Upper lobe of left lung (tissue), 6 donors: ENCODE measurements around the gene RNASE11. TPM values are rescaled to one million over a fixed set of nuclear protein-coding genes. Genes with fewer than 3 reads are reported as not detected.

Experiments used
- ATAC-seq, 2 donors: fragments of 200-7000 bp; cut with Tn5 transposase; one replicate each; pipeline ENCODE4 v1.9.1; 2022; ENCODE audit warnings: mild to moderate bottlenecking in 2 of 2, moderate library complexity in 2 of 2; ENCODE audit not compliant: low FRiP score in 2 of 2
- DNase-seq, 2 donors: peaks; one replicate each; pipeline ENCODE4 v3.0.0-alpha.2; 2019 to 2020
- H3K27ac ChIP-seq, 4 donors: fragments of 200-600 bp; sonication (generic); one replicate each; pipeline ENCODE4 v1.5.1; 2016 to 2019
- H3K27me3 ChIP-seq, 4 donors: fragments of 200-600 bp; sonication (generic); one replicate each; pipeline ENCODE4 v1.5.1; 2017 to 2019
- H3K36me3 ChIP-seq, 4 donors: fragments of 200-600 bp; sonication (generic); one replicate each; pipeline ENCODE4 v1.5.1; 2016 to 2019
- H3K4me1 ChIP-seq, 4 donors: fragments of 200-600 bp; sonication (generic); one replicate each; pipeline ENCODE4 v1.5.1; 2018 to 2019
- H3K4me3 ChIP-seq, 4 donors: fragments of 200-600 bp; sonication (generic); one replicate each; pipeline ENCODE4 v1.5.1; 2017 to 2019; ENCODE audit warnings: mild to moderate bottlenecking in 2 of 4, moderate library complexity in 1 of 4
- H3K9me3 ChIP-seq, 4 donors: fragments of 200-600 bp; sonication (generic); one replicate each; pipeline ENCODE4 v1.5.1; 2018 to 2019
- EP300 ChIP-seq, 4 donors: sonication (generic); formaldehyde crosslinking; IDR thresholded peaks; one replicate each; pipeline ENCODE4 v1.5.1; 2017; ENCODE audit warnings: antibody characterized with exemption in 4 of 4, control low read depth in 2 of 4
- POLR2A ChIP-seq, 4 donors: fragments of 450-650 bp; IDR thresholded peaks; one replicate each; pipeline ENCODE4 v1.5.1; 2016 to 2017; ENCODE audit warnings: antibody characterized with exemption in 4 of 4, mild to moderate bottlenecking in 2 of 4
- POLR2AphosphoS5 ChIP-seq, 2 donors: sonication (generic); formaldehyde crosslinking; IDR thresholded peaks; one replicate each; pipeline ENCODE4 v1.5.1; 2017; ENCODE audit warnings: antibody characterized with exemption in 2 of 2
- WGBS, 2 donors: methylation state at CpG; one replicate each; pipeline ENCODE4 v1.1.5; 2017 to 2018; 5-methylcytosine and 5-hydroxymethylcytosine counted together
- total RNA-seq, 6 donors: library from RNA; depleted of rRNA in 4 of 6; stranded (reverse); fragments of >200 nt in 4 of 6; gene quantifications; one replicate each; pipeline versions ENCODE4 v1.1.0 to v1.2.1, GENCODE V29; 2016 to 2021
- TF ChIP-seq, protein P1 (sequence below), 6 experiments: fragments of 450-650 bp in 4 of 6; fragments of 200-600 bp in 2 of 6; sonication (generic) in 2 of 6; IDR thresholded peaks; one replicate each; pipeline ENCODE4 v1.5.1; 2016 to 2019; ENCODE audit warnings: antibody characterized with exemption in 6 of 6
- donor health status: DM: no; HTN: no; CAD: no; lungs with moderate emphysema.
- donor health status: DM: no; HTN: yes; CAD: no; lungs with severe emphysema.

The RNASE11 gene
- total RNA-seq, 6 donors from 2014 or later, result not detected

DNA sequence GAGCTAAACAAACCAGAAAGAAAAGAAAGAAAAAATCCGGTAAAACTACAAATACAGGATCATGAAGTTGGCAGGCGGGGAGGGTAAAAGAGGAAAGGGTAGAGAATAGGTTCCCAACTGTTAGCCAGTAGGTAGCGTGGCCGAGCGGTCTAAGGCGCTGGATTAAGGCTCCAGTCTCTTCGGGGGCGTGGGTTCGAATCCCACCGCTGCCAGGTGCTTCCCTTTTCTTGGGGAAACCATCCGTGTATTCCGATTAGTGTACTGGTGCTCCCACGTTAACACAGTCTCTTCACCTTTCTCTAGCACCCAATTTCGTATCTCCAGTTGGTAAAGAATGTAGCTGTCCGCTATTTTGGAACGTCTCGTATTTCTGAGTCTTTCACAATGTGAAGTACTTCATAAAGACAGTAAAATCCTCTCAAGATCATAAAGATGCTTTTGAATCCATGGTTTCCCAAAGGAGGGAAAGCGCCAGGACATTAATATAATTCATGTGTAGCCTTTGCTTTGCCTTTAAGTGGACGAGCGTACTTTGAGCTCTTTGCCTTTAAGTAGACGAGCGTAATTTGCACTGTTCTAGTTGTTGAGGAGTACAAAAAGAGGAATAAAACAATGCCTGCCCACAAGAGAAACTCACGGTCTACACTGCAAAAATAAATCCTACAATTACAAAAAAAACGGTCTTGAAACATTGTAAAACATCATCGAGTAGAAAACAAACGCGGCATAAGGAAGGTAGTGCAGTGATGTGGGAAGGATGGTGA lies 22.4 kb upstream of the RNASE11 start:
- TF ChIP-seq, protein P1, sequence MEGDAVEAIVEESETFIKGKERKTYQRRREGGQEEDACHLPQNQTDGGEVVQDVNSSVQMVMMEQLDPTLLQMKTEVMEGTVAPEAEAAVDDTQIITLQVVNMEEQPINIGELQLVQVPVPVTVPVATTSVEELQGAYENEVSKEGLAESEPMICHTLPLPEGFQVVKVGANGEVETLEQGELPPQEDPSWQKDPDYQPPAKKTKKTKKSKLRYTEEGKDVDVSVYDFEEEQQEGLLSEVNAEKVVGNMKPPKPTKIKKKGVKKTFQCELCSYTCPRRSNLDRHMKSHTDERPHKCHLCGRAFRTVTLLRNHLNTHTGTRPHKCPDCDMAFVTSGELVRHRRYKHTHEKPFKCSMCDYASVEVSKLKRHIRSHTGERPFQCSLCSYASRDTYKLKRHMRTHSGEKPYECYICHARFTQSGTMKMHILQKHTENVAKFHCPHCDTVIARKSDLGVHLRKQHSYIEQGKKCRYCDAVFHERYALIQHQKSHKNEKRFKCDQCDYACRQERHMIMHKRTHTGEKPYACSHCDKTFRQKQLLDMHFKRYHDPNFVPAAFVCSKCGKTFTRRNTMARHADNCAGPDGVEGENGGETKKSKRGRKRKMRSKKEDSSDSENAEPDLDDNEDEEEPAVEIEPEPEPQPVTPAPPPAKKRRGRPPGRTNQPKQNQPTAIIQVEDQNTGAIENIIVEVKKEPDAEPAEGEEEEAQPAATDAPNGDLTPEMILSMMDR (IDR thresholded peaks at IDR 0.05), result no peak
- TF ChIP-seq POLR2AphosphoS5 (IDR thresholded peaks at IDR 0.05), result no peak
- TF ChIP-seq POLR2A (IDR thresholded peaks at IDR 0.05), result no peak
- no peak for TF ChIP-seq EP300 (IDR thresholded peaks at IDR 0.05)
- Histone ChIP-seq H3K27ac (peak overlapping the region; percentile 34 to 86 (median 67)), H3K36me3 (no peaks in the 10 kb centered on the region), H3K4me1 (peaks cover 0 to 24% (median 11%) of the 10 kb centered on the region in 4 donors), H3K4me3 (peak overlapping the region; percentile 86 to 94 (median 91)), H3K27me3 (no peaks in the 10 kb centered on the region), H3K9me3 (no peaks in the 10 kb centered on the region)
- peak; percentile 68 to 76 for ATAC-seq
- 6 to 9% methylated on average over 27 of the region's 27 CpGs for WGBS, 2 donors
- DNase-seq, result peak in 1 of 2 donors; percentile 79

DNA sequence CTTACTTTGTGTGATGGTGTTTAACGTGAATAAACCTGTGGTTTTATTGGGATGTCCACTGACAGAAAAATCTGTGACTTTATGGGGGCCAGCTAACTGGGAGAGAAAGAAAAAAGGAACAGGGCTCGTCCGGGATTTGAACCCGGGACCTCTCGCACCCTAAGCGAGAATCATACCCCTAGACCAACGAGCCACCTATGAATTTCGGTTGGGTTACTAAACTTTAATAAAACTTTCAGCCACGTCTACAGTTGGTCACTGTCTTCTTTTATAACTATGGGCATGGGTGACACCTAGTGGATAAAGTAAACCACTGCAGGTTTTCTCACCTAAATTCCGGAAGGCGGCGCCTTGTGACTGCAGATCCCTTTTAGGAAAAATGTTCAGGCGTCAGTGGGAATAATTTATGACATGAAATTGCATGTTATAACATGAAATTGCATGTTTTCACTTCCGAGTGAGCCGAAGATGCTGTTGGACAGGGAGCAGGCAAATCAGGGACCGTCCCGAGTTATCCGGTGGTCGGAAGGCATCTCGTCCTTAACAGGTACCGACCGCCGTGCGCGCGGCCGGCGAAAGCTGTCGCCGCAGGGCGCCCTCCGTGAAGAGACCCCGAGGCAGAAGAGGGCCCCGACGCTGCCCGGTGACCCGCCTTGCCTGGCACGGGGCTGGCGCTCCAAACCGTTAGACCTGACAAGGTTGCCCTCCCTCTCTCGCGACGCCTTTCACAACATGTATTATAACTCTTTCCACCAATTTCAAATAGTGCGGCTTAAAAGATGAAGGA lies 21.6 kb upstream of the RNASE11 start:
- peak overlapping the region; percentile 86 to 94 (median 91) for H3K4me3 ChIP-seq
- no peaks in the 10 kb centered on the region for H3K27me3 ChIP-seq
- DNase-seq (peak; percentile 82 to 90), ATAC-seq (peak; percentile 84 to 88)
- no peaks in the 10 kb centered on the region for H3K9me3 ChIP-seq
- 0 to 1% methylated on average over 23 to 42 of the region's 44 CpGs for WGBS, 2 donors
- H3K36me3 ChIP-seq, result no peaks in the 10 kb centered on the region
- TF ChIP-seq, protein P1 (IDR thresholded peaks at IDR 0.05), result peak; percentile 87 to 97 (median 94)
- no peak for TF ChIP-seq POLR2A (IDR thresholded peaks at IDR 0.05)
- TF ChIP-seq POLR2AphosphoS5 (IDR thresholded peaks at IDR 0.05), result no peak
- no peak for TF ChIP-seq EP300 (IDR thresholded peaks at IDR 0.05)
- peaks cover 0 to 22% (median 6%) of the 10 kb centered on the region in 4 donors for H3K4me1 ChIP-seq
- peak overlapping the region; percentile 34 to 86 (median 67) for H3K27ac ChIP-seq

DNA sequence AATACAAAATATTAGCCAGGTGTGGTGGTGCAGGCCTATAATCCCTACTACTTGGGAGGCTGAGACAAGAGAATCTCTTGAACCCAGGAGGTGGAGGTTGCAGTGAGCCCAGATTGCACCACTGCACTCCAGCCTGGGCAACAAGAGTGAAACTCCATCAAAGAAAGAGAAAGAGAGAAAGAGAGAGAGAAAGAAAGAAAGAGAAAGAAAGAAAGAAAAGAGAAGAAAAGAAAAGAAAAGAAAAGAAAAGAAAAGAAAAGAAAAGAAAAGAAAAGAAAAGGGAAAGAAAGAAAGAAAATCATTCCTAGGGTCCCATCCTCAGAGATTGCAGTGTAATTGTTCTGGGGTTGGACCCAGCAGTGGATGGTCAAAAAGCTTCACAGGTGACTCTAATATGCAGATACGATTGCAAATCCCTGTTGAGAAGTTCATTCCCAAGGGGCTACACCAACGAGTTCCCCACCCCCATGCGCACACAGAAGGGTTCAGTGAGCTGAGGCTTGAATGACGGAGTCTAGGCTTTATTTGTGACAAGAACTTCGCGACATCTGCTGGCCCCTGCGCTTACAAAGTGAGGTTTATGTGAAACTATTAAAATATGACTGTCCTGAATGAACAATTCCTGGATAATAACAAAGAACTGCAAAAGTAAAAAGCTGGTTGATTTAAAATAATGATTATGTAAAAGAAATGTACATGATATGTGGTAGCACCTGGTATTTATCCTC lies 20.7 kb upstream of the RNASE11 start:
- WGBS, 2 donors, result 67 to 78% methylated on average over 7 of the region's 7 CpGs
- H3K36me3 ChIP-seq, result no peaks in the 10 kb centered on the region
- DNase-seq, result no peak
- ATAC-seq, result no peak
- H3K4me1 ChIP-seq, result peaks cover 0 to 16% (median 2%) of the 10 kb centered on the region in 4 donors
- TF ChIP-seq, protein P1 (IDR thresholded peaks at IDR 0.05), result no peak
- TF ChIP-seq POLR2A (IDR thresholded peaks at IDR 0.05) (no peak), EP300 (IDR thresholded peaks at IDR 0.05) (no peak), POLR2AphosphoS5 (IDR thresholded peaks at IDR 0.05) (no peak)
- no peaks in the 10 kb centered on the region for H3K27me3 ChIP-seq
- H3K4me3 ChIP-seq, result no peak overlapping the region
- no peak overlapping the region for H3K27ac ChIP-seq
- no peaks in the 10 kb centered on the region for H3K9me3 ChIP-seq

DNA sequence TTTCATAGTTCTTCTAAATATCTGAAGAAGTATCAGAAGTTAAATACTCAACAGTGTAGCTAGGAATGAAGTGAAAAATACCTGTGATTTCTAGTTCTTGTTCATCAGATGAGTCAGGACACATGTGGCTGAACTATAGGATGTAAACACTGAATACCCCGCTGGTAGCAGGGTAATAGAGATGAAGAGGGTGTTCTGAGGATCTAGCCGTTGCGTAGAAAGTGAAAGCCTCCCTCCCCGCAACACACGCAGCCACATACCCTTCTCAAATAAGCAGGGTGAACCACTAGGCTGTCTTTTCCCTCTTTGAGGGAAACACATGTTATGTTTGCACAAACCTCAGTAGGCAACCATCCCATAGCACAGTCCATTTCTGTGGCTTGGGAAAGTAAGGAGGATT lies 19.8 kb upstream of the RNASE11 start:
- 56 to 73% methylated on average over 5 of the region's 5 CpGs for WGBS, 2 donors
- H3K4me1 ChIP-seq, result peaks cover 0 to 16% (median 2%) of the 10 kb centered on the region in 4 donors
- DNase-seq, result no peak
- ATAC-seq, result no peak
- TF ChIP-seq POLR2A (IDR thresholded peaks at IDR 0.05) (no peak), EP300 (IDR thresholded peaks at IDR 0.05) (no peak), POLR2AphosphoS5 (IDR thresholded peaks at IDR 0.05) (no peak)
- TF ChIP-seq, protein P1 (IDR thresholded peaks at IDR 0.05), result no peak
- no peaks in the 10 kb centered on the region for H3K9me3 ChIP-seq
- H3K27ac ChIP-seq, result no peak overlapping the region
- no peaks in the 10 kb centered on the region for H3K36me3 ChIP-seq
- H3K4me3 ChIP-seq, result no peak overlapping the region
- no peaks in the 10 kb centered on the region for H3K27me3 ChIP-seq
